Activated effector memory CD4-positive, alpha-beta T cell treated with Interleukin-2 at 50 U/mL for 16 hours (primary cell): ENCODE measurements around the gene PRR23E.

Experiments used
- DNase-seq: peaks from one replicate; pipeline ENCODE4 v3.0.0-alpha.2; 2020

Gene PRR23E, protein sequence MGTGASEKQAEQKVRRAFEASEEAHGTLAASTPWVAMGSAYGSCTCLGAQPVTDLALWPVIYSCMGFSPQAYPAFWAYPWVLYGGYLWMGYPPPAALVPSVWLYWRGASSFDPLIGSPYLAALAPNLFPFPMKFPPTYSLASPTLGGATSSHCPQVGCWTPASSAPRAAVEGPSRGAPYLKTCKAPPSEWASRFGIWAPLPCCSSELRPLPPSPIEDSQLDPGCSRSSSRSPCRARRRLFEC

DNA sequence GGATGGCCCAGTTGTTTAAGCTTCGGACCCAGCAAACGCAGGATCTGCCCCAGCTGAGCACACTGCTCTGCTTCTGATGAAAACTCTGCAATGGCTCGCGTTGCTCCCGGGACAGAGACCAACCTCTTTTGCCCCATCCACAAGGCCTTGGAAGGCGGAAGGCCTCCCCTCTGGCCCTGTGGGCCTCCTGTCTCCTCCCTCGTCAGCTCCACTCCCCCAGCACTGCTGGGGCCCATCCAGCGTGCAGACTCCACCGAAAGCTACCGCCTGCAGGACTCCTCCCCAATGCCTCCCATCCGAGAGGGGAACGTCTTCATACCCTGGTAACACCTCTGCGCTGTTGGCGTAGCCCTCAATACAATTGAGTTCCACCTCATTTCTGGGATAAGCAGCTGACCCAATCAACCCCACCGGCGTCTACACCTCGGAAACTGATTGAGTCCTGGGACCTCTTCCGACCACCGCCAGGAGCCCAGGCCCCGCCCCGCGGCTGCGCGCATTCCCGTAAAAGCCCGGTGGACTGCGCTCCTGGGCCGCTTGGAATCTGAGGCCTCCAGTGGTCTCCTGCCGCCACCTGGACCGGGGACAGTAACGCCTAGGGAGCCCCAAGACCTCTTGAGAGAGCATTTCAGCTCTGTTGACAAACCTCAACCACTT is at the start of gene PRR23E:
PRR23E (plus strand) TSS at position 556 of the 657 bp plus-strand sequence. CDS start 3,555 bp downstream, outside the sequence.
- DNase-seq, result no peak

DNA sequence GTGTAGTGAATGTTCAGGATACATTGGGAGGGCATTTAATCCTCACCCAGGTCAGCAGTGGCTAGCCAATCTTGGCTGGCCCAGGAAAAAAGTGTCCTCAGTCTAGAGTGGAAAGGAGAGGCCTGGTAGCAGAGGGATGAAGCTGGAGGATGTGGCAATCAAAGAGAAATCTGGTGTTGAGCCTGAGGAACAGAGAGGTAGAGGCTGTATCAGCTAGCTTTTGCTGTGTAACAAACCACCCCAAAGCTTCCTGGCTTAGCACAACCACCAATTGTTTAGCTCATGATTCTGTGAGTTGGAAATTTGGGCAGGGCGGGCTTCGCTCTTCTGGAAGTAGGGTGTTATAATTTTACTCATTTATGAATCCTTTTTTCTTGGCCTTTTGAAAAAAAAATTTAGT is 49.8 kb upstream of the PRR23E start:
- no peak for DNase-seq

DNA sequence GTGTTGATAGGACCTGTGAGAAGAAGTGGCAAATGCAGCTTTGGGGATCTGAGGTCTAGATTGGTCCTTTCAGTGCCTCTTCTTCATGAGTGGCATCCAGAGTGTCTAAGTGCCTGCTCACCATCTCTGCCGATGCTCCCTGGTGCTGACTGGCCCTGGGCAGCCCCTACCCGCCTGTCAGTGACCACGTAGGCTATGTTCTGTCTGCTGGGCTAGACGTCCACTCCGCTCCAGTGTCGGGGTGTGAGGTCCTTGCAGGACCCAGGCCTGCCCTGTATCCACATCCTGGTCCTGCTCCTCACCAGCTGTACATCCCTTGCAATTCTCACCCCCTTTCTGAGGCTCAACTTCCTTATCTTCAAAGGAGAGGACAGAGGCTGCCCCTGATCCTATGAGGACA is 48.3 kb upstream of the PRR23E start:
- no peak for DNase-seq

DNA sequence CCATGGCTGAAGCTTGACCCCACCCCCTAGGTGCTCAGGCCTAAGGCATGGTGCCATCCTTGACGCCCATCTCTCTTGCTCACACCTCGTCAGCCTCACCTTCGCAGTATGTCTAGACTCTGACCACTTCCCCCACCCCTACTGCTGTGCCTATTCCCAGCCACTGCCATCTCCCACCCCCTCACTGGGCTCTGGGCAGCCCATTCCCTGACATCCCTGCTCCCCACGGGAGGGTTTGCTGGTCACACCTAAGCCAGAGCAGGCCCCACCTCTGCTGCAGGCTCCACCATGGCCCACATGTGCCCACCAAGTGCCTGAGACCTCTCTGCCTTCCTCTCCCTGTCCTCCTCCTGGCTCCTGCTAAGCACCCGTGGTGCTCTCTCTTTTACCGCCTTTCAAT is 47.7 kb upstream of the PRR23E start:
- no peak for DNase-seq

DNA sequence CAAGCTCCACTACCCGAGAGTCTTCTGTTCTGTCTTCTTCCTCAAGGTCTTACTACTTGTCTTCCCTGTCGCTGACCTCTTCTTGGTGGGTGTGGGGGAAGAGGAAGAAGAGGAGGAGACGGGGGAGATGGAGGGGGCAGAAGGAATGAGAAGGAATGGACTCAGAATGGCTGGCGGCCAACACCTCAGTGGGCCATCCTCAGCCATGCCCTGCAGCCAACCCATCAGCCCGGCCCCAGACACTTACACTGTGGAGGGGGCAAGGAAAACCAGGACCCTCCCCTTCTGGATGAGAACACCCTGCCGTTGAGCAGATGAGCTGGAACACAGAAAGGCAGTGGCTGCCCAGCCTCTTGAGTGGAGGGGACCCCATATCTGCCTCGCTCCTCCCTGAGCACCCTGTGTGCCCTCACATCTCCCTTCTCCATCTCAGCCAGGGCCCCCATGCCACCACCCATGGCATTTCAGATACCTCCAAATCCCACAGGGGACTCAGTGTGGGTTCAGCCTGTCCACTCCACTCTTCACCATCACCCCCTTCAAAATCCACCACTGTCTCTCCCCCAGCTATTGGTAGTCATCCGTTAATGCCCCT is 45.5 kb upstream of the PRR23E start:
- DNase-seq, result no peak

DNA sequence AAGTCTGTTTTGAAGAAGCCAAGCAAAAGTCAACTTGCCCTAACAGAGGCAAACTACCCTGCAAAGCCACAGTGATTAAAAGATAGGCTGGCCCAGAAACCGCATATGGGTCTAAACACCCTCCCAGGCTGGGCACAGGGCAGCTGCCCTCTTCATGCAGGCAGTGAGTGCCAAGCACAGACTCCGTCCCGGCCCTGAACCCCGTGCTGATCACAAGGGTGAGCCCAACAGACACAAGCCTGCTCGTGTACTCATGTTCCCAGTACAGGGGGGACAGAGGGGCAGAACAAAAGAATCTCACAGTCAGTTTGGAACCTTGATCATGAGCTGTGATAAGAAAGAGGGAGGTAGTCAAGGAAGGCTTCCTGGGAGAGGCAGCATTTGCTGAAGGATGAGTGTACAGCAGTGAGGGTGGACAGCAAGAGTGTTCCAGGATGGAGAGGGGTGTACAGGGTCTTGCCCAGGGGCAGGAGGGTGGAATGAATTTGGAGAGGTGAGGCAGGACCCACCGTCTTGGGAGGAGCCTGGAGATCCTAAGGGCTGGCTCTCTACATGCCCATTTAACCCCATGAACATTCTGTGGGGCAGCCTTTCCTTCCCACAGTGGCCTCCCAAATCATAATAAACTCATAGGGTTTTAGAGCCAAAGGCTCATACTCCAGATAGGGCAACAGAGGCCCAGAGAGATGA is 43.2 kb upstream of the PRR23E start:
- DNase-seq, result no peak

DNA sequence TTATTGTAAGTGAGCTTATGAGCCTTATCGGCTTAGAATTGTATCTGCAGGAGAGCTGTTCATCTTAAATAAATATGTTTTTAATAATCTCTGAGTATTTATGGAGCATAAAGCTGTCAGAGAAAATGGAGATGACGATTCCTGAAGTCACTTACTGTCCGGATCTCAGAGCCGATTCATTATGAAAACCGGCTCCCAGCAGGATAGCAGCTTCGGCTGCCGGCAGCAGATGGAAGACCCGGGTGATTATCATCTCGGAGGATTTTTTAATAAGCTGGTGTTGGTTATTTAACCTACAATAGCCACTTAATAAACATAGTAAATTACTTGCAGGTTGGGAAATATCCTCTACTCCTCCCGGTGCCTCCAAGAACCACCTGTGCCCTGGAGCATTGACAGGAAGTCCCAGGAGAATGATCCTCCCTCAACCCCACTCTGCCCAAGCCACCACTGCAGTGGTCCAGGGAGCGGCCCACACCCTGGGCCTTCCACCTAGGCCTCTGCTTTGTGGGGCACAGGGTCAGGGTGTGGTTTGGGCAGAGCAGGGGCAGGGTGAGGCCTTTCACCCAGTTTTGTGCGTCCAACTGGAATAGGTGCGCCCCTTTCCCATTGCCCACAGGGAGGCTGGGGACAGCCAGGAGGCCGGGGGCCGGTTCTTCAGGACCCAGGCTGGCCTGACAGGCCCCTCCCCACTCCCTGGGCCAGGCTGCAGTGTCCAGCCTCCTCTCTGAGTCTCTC is 42.2 kb upstream of the PRR23E start:
- DNase-seq, result no peak

DNA sequence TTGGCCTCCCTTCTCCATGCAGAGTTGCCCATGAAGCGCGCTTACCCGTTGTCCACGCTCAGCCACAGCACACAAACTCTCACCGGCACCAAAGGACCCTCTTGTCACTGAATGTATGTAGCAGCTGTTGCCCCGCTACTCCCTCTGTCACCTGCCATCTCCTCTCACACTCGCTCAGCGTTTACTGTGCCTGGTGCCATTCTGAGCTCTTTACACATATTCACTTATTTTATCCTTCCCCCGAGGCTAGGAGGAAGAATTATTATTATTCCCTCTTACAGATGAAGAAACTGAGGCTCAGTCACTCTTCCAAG is 41.7 kb upstream of the PRR23E start:
- no peak for DNase-seq

DNA sequence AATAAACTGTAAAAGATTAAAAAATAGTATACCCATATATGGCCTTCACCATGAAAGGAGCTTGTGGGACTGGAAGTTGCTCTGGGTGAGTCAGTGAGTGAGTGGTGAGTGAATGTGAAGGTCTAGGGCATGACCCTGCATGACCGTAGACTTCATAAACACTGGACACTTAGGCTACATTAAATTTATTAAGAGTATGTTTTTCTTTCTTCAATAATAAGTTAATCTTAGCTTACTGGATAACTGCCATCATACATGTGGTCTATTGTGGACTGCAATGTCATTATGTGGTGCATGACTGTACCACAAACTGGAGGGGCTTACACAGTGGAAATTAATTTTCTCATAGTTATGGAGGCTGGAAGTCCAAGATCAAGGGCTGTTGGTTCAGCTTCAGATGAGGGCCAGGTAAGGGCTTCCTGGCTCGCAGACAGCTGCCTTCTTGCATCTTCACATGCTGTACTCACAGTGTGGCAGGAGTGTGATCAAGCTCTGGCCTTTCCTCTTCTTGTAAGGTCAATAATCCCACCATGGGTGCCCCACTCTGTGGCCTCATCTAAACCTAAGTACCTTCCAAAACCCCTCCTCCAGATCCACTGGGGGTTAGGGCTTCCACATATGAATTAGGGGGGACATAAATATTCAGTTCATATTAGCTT is 40.8 kb upstream of the PRR23E start:
- DNase-seq, result no peak

DNA sequence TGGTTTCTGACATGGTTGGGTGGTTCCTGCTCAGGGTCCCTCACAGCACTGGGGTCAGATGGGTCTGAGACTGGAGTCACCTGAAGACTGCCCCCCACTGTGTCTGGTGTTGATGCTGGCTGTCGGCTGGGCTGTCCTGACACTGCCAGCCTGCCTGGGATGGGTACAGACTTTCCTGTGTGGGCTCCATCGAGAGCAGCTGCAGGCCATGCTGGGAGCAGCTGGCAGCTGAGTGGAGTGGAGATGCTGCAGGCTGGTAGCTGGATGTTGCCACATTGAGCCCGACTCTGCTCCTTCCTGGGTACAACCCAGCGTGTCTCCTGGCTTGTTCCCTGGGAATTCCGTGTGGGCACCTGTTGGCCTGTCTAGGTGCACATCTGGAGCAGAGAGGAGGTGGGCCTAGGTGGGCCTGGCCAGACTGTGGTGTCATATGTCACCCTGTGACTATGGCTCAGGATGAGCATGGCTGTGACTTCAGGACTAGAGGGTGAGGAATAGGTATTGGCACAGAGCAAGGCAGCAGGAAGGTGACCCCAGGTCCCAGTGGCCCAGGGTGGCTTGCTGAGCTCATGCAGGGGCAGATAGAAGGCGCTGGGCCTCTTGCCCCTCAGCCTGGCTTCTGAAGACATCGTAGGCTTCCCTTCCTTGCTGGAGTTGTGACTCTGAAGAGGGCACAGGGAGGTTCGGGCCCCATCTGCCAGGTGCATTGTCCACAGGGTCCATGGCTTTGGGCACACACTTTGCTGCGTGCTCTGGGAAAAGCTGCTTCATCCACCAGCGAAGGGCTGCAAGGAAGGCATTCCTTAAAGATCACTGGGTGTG is 40.0 kb upstream of the PRR23E start:
- DNase-seq, result no peak

DNA sequence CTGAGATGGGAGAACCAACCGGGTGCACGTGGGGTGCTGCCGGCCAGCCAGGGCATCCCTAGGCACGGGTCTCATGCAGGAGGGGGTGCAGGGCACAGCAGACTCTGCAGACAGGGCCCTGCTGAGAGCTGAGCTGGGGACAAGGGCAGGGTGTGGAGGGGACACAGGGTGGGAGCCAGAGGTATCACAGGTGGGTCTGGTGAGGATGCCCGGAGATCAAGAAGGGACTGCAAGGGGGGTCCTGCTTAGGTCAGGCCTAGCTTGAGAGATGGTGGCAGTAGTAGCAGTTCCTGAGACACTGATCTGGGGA is 39.5 kb upstream of the PRR23E start:
- DNase-seq, result no peak

DNA sequence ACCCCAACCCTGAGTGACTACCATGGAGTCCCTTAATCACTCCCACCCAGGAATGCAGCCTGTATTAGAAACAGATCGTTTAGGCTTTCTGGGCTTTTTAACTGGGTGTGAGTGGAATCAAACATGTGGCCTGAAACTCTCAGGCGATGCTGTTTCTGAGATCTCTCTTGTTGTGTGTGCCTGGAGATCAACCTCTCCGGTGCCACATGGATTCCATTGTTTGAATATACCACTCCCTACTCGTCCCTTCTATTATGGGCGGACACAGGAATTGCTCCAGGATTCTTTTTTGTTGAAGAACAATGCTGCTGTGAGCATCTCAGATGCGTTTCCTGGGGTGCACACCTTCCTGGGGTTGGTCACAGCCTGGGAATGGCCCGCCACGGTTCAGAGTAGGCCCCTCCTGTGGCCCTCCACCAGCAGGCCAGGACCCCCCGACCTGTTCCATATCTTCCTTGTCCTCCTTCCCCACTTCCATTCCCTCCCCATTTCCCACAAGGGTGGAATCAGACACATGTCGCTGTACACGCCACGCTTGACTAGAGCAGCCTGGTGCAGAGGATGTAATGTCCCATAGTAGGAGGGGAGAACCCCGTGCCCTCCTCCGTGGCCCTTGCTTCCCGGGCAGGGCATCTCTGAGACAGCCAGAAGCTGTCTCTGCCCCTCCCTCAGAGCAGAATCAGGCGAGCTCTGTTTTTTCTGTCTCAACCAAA is 36.4 kb upstream of the PRR23E start:
- no peak for DNase-seq

DNA sequence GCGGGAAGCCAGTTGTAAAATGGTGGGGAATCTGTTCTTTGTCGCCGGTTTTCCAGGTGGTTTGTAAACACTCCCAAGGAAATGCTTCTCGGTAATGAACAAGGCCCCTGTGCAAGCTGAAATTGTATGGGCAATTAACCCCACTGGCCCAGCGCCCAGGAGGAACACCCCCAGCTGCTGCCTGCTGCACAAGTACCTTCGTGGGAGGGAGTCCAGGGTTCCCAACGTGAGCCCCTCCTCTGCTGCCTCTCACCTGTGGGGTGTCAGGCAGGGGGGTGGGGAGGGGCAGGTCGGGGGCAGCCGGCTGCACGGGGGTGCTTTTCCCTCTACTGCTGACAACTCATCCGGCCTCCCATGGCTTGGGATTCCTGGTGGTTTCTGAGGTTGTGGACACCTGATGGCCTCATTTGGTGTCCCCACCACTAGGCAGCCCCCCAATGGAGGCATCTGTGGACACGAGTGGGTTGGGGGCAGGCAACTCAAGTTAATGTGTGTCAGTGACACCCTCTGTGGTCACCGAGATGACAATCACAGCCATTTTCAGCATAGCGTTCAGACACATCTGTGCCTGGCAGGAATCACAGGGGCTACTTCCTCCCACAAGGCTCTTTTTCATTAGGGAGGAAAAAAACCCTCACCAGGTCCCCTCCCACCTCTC is 35.6 kb upstream of the PRR23E start:
- DNase-seq, result no peak

DNA sequence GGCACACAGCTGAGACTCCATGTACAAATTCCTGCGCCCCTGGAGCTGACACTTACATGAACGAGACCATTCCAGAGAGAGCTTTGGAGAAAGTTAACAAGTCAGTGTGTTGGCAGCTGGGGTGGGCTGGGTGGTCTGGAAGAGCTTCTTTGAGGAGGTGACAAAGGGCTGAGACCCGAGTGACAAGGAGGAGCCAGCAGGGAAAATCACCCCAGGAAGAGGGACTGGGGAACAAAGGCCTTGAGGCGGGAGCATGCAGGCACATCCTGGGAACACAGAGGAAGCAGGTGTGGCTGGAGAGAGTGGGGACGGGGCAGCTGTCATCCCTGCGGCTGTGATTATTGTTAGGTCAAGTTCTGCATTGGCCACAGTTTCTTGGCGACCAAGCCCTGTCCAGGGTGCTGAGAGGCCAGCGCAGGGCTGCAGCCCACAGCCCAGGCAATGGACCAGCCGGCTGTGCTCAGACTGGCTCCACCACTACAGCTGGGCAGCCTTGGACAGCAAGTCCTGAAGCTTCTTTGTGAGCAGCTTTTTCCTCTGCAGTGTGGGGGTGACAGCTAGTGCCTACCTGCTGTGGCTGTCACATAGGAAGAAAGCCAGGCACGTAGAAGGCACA is 34.2 kb upstream of the PRR23E start:
- no peak for DNase-seq

DNA sequence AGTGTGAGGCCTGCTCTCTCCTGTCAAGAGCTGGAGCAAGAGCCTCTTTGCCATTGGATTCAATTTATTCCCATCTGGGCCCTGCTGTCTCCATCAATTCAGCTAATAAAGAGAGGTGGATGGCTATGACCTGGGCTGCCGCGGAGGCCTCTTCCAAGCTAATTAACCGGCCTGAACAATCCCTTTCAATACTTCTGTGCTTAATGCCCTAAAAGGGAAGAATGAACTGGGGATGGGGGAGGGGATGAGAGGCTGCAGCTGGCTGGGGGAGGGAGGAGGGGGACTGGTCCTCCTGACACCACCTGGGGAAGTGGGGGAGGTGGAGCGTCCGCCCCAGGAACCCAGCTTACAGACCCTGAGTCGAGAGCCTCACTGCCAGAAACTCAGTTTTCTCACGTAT is 33.4 kb upstream of the PRR23E start:
- no peak for DNase-seq

DNA sequence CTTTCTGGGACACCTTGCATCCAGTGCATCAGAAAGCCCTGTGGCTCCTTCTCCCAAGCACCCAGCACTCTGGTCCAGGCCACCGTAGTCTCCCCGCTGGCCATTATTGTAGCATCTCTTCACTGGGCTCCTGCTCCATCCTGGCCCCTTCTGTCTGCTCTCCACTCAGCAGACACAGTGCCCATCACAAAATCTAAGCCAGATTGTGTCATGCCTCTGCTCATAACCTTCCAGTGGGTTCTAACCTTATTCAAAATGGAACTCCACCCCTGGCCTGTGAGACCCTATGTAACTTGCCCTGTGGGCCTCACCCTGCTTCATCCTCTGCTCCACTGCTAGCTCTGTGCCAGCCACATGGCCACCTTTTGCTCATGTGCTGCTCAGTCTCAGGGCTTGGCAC is 31.7 kb upstream of the PRR23E start:
- DNase-seq, result no peak

DNA sequence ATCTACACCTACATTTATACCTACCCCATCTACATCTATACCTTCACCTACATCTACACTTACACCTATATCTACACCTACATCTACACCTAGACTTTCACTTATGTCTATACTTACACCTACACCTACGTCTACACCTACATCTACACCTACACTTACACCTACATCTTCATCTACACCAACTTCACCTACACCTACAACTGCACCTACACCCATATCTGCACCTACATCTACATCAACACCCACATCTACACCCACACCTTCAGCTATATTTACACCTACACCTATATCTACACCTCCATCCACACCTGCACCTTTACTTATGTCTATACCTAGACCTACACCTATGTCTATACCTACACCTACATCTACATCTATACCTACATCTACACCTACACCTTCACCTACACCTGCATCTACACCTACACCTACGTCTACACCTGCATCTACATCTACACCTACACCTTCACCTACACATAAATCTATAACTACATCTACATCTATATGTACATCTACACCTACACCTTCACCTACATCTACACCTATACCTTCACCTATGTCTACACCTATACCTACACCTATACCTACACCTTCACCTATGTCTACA is 30.9 kb upstream of the PRR23E start:
- no peak for DNase-seq

DNA sequence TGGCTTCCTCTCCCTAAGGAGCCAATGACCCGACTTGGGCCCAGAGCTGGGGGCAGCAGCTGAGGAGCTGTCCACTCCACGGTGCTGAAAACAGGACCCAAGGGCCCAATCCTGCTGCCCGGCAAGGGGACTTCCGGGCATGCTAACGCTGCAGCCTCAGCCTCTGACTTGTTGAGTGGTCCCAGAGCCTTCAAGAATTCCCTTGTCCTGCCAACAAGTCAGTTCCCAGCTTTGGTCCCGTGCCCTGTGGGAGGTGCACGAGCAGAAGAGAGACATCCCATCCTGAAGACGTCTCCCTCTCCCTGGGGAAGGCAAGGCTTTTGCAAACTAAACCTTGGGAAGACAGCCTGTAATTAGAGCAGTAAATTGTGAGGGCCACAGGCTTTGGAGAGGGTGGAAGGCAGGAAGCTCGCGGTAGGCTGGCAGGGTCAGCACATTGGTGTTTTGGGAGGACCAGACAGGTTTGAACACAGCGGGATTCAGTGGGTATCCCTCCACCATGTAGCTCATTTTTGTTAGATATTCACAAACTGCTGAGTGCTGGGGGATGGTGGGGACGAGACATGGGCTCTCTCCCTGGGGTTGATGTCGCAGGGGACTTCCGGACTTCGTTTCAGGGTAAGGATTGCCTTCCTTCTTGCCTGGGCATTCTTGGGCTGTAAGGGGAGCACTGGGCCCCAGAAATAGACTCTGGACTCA is 29.8 kb upstream of the PRR23E start:
- DNase-seq, result no peak

DNA sequence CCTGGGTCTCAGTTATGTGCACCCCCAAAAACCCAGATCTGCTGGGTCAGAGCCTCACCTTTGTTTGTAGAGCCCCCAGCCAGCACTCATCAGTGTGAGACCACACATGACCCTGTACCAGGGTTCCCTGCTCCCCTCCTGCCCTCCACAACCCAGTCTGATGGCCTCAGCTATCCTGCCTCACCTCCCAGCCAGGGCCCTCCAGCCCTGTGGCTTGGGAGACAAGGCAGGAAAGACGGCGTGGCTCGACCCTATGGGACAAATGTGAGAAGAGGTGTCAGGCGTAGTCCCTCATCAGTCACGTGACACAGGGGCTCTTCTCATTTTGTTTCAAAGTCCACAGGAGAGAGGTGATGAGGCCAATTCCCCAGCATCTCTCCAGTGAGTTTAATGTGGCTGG is 28.3 kb upstream of the PRR23E start:
- no peak for DNase-seq
